ENCODE results near the gene SH3BGR. TPM values are rescaled to one million over a fixed set of nuclear protein-coding genes. Genes with fewer than 3 reads are reported as not detected.

Gene SH3BGR
- total and polyA plus RNA-seq, 2 of the 4 experiments (the other 2 are of a cell fraction): 1.6 to 2.0 TPM

DNA sequence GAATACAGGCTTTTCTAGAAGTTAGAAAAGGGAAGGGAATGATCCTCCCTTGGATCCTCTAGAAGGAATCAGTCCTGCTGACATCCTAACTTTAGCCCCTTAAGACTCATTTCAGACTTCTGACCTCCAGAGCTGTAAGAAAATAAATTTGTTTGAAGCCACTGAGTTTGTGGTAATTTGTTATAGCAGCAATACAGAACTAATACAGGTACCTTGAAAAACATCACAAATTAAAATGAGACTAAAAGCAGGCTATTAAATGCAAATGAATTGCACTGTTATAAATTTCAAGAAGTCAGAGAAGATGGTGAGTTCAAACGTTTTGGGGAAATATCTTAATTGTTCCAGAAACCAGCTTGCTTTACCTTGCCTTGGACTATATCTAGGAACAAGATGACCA is 12.5 kb upstream of the SH3BGR start:
- no CpG with 5 or more reads among the region's 1 CpG for WGBS, 2 experiments (ENCODE audit: extremely low coverage in 2 of 2, insufficient read length in 1 of 2)
- intact Hi-C loops (cut with micrococcal nuclease) (no loop called here), dilution Hi-C loops (cut with HindIII; ENCODE audit: low sequenced_read_pairs, unreplicated experiment) (no loop called here), in situ Hi-C loops (cut with MboI; ENCODE audit: low sequenced_read_pairs) (no loop called here)
- TF ChIP-seq MAZ (IDR thresholded peaks at IDR 0.05; ENCODE audit: borderline replicate concordance, low read depth, low read length) (no peak), USF2 (IDR thresholded peaks at IDR 0.05; ENCODE audit: low read depth, low read length) (no peak), RFX5 (IDR thresholded peaks at IDR 0.05; ENCODE audit: low read depth, low read length) (no peak), MAFK (IDR thresholded peaks at IDR 0.05; ENCODE audit: low read depth, low read length) (no peak), BHLHE40 (IDR thresholded peaks at IDR 0.05; ENCODE audit: low read depth, low read length) (no peak), SMC3 (IDR thresholded peaks at IDR 0.05; ENCODE audit: low read depth, low read length) (no peak), RAD21 (IDR thresholded peaks at IDR 0.05; ENCODE audit: low read length) (no peak), RCOR1 (IDR thresholded peaks at IDR 0.05; ENCODE audit: insufficient replicate concordance, low read length) (no peak), MXI1 (IDR thresholded peaks at IDR 0.05; ENCODE audit: borderline replicate concordance, low read depth, low read length) (no peak), POLR2A (IDR thresholded peaks at IDR 0.05; ENCODE audit: low read depth, low read length) (no peak), CEBPB (IDR thresholded peaks at IDR 0.05; ENCODE audit: low read depth, low read length) (no peak)
- TF ChIP-seq, protein P1, sequence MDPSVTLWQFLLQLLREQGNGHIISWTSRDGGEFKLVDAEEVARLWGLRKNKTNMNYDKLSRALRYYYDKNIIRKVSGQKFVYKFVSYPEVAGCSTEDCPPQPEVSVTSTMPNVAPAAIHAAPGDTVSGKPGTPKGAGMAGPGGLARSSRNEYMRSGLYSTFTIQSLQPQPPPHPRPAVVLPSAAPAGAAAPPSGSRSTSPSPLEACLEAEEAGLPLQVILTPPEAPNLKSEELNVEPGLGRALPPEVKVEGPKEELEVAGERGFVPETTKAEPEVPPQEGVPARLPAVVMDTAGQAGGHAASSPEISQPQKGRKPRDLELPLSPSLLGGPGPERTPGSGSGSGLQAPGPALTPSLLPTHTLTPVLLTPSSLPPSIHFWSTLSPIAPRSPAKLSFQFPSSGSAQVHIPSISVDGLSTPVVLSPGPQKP (IDR thresholded peaks at IDR 0.05; ENCODE audit: borderline replicate concordance, low read depth, low read length): no peak
- DNase-seq (no peak), ATAC-seq (ENCODE audit: low read depth) (no peak)
- Histone ChIP-seq H2BK5ac (ENCODE audit: low read depth, low read length, poor library complexity, severe bottlenecking) (no peak overlapping the region), H4K91ac (ENCODE audit: insufficient read depth, low read depth, low read length) (no peak overlapping the region), H3K9ac (ENCODE audit: low read depth, low read length) (no peak overlapping the region), H2AK5ac (ENCODE audit: low read depth, low read length) (no peak overlapping the region), H2AK9ac (replicated peaks; ENCODE audit: low read depth, low read length, poor library complexity) (no peak overlapping the region), H3K4me2 (ENCODE audit: low read depth, low read length) (no peak overlapping the region), H3K56ac (ENCODE audit: extremely low read depth, insufficient read depth, low read length) (no peak overlapping the region), H3K4me1 (ENCODE audit: control insufficient read depth, insufficient read depth, low read length) (no peaks in the 10 kb centered on the region), H4K5ac (ENCODE audit: low read depth, low read length) (no peak overlapping the region), H2BK20ac (ENCODE audit: low read depth, low read length) (no peak overlapping the region), H2BK120ac (ENCODE audit: low read depth, low read length) (no peak overlapping the region), H3K9me3 (ENCODE audit: control insufficient read depth, insufficient read depth, low read length) (no peaks in the 10 kb centered on the region; the same call in 1 of the 2 replicates), H3K36me3 (ENCODE audit: control insufficient read depth, insufficient read depth, low read length) (no peaks in the 10 kb centered on the region), H3K27ac (ENCODE audit: insufficient read depth, low read length) (no peak overlapping the region), H2BK15ac (ENCODE audit: low read depth, low read length) (no peak overlapping the region), H3K79me1 (ENCODE audit: low read depth in 1 of 2, low read length in 2 of 2) (no peaks in the 10 kb centered on the region), H3K9me1 (ENCODE audit: insufficient read depth, low read length) (no peaks in the 10 kb centered on the region), H4K20me1 (ENCODE audit: insufficient read depth, low read length) (no peaks in the 10 kb centered on the region), H2AFZ (replicated peaks; ENCODE audit: low read length, poor library complexity) (no peak overlapping the region), H3K4ac (ENCODE audit: low read depth, low read length) (no peak overlapping the region), H3K4me3 (ENCODE audit: insufficient read depth, low read depth, low read length) (no peak overlapping the region), H3K27me3 (ENCODE audit: control insufficient read depth, insufficient read depth, low read length) (no peaks in the 10 kb centered on the region), H3K23ac (ENCODE audit: low read depth, low read length) (no peak overlapping the region), H4K8ac (ENCODE audit: low read depth in 2 of 2, low read length in 2 of 2) (no peak overlapping the region), H3K14ac (replicated peaks; ENCODE audit: low read depth, low read length) (no peak overlapping the region), H3K18ac (ENCODE audit: low read depth, low read length) (no peak overlapping the region)
- BruUV-seq (replicated peaks): no TSS peak
- CTCF ChIA-PET: no interaction called here
- POLR2A ChIA-PET (ENCODE audit: unreplicated experiment): no interaction called here

Measured in IMR-90 (cell line).